ENCODE results near the gene ELAVL1. TPM values are rescaled to one million over a fixed set of nuclear protein-coding genes. Genes with fewer than 3 reads are reported as not detected.

The ELAVL1 gene
- total RNA-seq, 4 donors from 2014 or later, result 25.7 to 44.6 (median 34.5) TPM

GRCh38 chr19:7980168-7980567 lies 25.3 kb downstream of the ELAVL1 start:
- H3K4me3 ChIP-seq, result no peak overlapping the region
- H3K27ac ChIP-seq, result no peak overlapping the region
- H3K9me3 ChIP-seq, result no peaks in the 10 kb centered on the region
- 88 to 98% methylated on average over 6 to 8 of the region's 13 CpGs for WGBS, 2 donors
- DNase-seq, result no peak
- no peaks in the 10 kb centered on the region for H3K27me3 ChIP-seq
- intact Hi-C loops (cut with DNase I), result no loop called here
- no peak for TF ChIP-seq POLR2A (IDR thresholded peaks at IDR 0.05)
- TF ChIP-seq CTCF (IDR thresholded peaks at IDR 0.05), result no peak
- H3K36me3 ChIP-seq, result peaks cover 20 to 96% (median 28%) of the 10 kb centered on the region in 3 donors
- peaks cover 4 to 26% (median 4%) of the 10 kb centered on the region in 3 donors for H3K4me1 ChIP-seq

DNA sequence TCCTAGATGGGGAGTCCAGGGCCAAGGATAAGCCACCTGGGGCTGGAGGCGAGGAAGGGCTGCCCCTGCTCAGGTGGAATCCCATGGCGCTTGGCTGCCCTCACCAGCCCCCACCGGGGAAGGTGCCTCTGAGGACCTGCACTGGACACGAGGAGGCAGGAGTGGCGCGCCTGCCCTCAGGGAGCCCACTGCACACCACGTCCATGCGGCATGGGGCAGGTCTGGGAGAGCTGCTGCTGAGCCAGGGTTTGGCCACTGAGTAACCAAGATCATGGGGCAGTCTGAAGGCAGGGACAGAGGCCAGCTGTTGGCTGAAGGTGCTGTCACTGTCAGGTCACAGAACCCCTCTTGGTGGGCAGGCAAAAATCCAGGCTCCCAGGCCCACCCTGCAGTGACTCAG lies 25.9 kb downstream of the ELAVL1 start:
- H3K27me3 ChIP-seq, result no peaks in the 10 kb centered on the region
- intact Hi-C loops (cut with DNase I), result no loop called here
- no peak overlapping the region for H3K27ac ChIP-seq
- H3K4me3 ChIP-seq, result no peak overlapping the region
- H3K36me3 ChIP-seq, result peaks cover 22 to 96% (median 28%) of the 10 kb centered on the region in 3 donors
- DNase-seq, result no peak
- no peak for TF ChIP-seq POLR2A (IDR thresholded peaks at IDR 0.05)
- TF ChIP-seq CTCF (IDR thresholded peaks at IDR 0.05), result no peak
- no peaks in the 10 kb centered on the region for H3K9me3 ChIP-seq
- peaks cover 4 to 22% (median 4%) of the 10 kb centered on the region in 3 donors for H3K4me1 ChIP-seq
- WGBS, 2 donors, result no CpG with 5 or more reads among the region's 8 CpGs

- intact Hi-C loops (cut with DNase I), result no loop called here
- H3K36me3 ChIP-seq, result peaks cover 26 to 96% (median 29%) of the 10 kb centered on the region in 3 donors
- no peak for DNase-seq
Measured at GRCh38 chr19:7979011-7979410, 26.4 kb downstream of the ELAVL1 start.

GRCh38 chr19:7978179-7978825 lies 27.1 kb downstream of the ELAVL1 start:
- no peak overlapping the region for H3K4me3 ChIP-seq
- 72 to 79% methylated on average over 9 to 11 of the region's 12 CpGs for whole genome bisulfite sequencing, 2 donors
- H3K4me1 ChIP-seq, result peaks cover 4 to 16% (median 4%) of the 10 kb centered on the region in 3 donors
- no peaks in the 10 kb centered on the region for H3K27me3 ChIP-seq
- H3K27ac ChIP-seq, result no peak overlapping the region
- intact Hi-C loops (cut with DNase I), result no loop called here
- no peak for TF ChIP-seq CTCF (IDR thresholded peaks at IDR 0.05)
- TF ChIP-seq POLR2A (IDR thresholded peaks at IDR 0.05), result no peak
- DNase-seq, result no peak
- no peaks in the 10 kb centered on the region for H3K9me3 ChIP-seq
- peaks cover 30 to 96% (median 34%) of the 10 kb centered on the region in 3 donors for H3K36me3 ChIP-seq

More at GRCh38 chr19:7979011-7979410, 26.4 kb downstream of the ELAVL1 start:
- no peak overlapping the region for H3K4me3 ChIP-seq
- H3K9me3 ChIP-seq, result no peaks in the 10 kb centered on the region
- no peak overlapping the region for H3K27ac ChIP-seq
- peak in 2 of 6 experiments; percentile 10 to 34 for TF ChIP-seq CTCF (IDR thresholded peaks at IDR 0.05)
- TF ChIP-seq POLR2A (IDR thresholded peaks at IDR 0.05), result no peak
- 60% methylated on average over 1 of the region's 10 CpGs; no CpG with 5 or more reads in 1 of the 2 donors for WGBS, 2 donors
- H3K27me3 ChIP-seq, result no peaks in the 10 kb centered on the region
- H3K4me1 ChIP-seq, result peaks cover 4 to 17% (median 4%) of the 10 kb centered on the region in 3 donors

DNA sequence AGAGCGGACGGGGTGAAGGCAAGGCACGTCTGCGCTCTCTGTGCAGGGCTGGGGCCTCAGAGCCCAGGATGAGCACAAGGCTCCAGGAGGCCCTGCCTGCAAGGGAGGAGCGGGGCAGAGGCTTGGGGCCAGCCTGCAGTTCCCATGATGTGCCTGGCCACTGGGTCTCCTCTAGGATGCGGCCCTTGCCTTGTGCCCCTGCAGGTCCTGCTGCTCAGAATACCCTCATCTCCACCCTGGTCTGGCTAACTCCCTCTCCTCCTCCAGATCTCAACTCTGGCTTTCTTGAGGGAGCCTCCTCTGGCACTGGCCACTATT lies 27.8 kb downstream of the ELAVL1 start:
- no peak overlapping the region for H3K27ac ChIP-seq
- 92 to 98% methylated on average over 6 of the region's 6 CpGs for WGBS, 2 donors
- H3K9me3 ChIP-seq, result no peaks in the 10 kb centered on the region
- intact Hi-C loops (cut with DNase I), result no loop called here
- H3K4me1 ChIP-seq, result peaks cover 4 to 16% (median 4%) of the 10 kb centered on the region in 3 donors
- no peak for TF ChIP-seq POLR2A (IDR thresholded peaks at IDR 0.05)
- no peak for TF ChIP-seq CTCF (IDR thresholded peaks at IDR 0.05)
- H3K36me3 ChIP-seq, result peaks cover 29 to 96% (median 34%) of the 10 kb centered on the region in 3 donors
- no peak overlapping the region for H3K4me3 ChIP-seq
- DNase-seq, result no peak
- H3K27me3 ChIP-seq, result no peaks in the 10 kb centered on the region
